Duodenal mucosa (tissue), 2 donors: ENCODE data around the gene ZBTB42.
"Not testable (repeated sequence)": the region's sequence is repeated elsewhere in the genome, so short reads cannot be mapped to it uniquely, and the experiment has no call there.

Source experiments
- H3K27ac ChIP-seq: one replicate; pipeline ENCODE4 v1.7.0; 2013; ENCODE audit warnings: low read depth, low read length
- H3K27me3 ChIP-seq, 2 donors: one replicate each; pipeline ENCODE4 v1.7.0; 2013; ENCODE audit warnings: low read length in 2 of 2, control low read depth in 1 of 2; ENCODE audit not compliant: insufficient read depth in 2 of 2, control insufficient read depth in 1 of 2
- H3K36me3 ChIP-seq, 2 donors: one replicate each; pipeline ENCODE4 v1.7.0; 2013; ENCODE audit warnings: low read length in 2 of 2, control low read depth in 1 of 2; ENCODE audit not compliant: insufficient read depth in 2 of 2, control insufficient read depth in 1 of 2
- H3K4me1 ChIP-seq, 2 donors: one replicate each; pipeline ENCODE4 v1.7.0; 2013; ENCODE audit warnings: low read length in 2 of 2, control low read depth in 1 of 2; ENCODE audit not compliant: insufficient read depth in 2 of 2, control insufficient read depth in 1 of 2
- H3K4me3 ChIP-seq, 2 donors: one replicate each; pipeline ENCODE4 v1.7.0; 2013; ENCODE audit warnings: low read length in 2 of 2, low read depth in 1 of 2
- H3K9ac ChIP-seq, 2 donors: one replicate each; pipeline ENCODE4 v1.7.0; 2013; ENCODE audit warnings: low read length in 2 of 2, low read depth in 1 of 2
- H3K9me3 ChIP-seq, 2 donors: one replicate each; pipeline ENCODE4 v1.7.0; 2013; ENCODE audit warnings: low read length in 2 of 2, control low read depth in 1 of 2; ENCODE audit not compliant: control insufficient read depth in 1 of 2

ZBTB42 gene

GRCh38 chr14:104822821-104823615, 22.1 kb downstream of the ZBTB42 start:
- H3K36me3 ChIP-seq: no peaks in the 10 kb centered on the region
- H3K4me1 ChIP-seq: peaks cover 8 to 25% of the 10 kb centered on the region in 2 donors
- no peak overlapping the region for H3K9ac ChIP-seq
- H3K27me3 ChIP-seq: peaks cover 5 to 6% of the 10 kb centered on the region in 2 donors
- H3K27ac ChIP-seq: no peak overlapping the region
- H3K4me3 ChIP-seq: no peak overlapping the region
- H3K9me3 ChIP-seq: no peaks in the 10 kb centered on the region

- no peaks in the 10 kb centered on the region for H3K9me3 ChIP-seq
- peaks cover 5 to 6% of the 10 kb centered on the region in 2 donors for H3K27me3 ChIP-seq
- H3K4me3 ChIP-seq: no peak overlapping the region
- no peak overlapping the region for H3K9ac ChIP-seq
- no peak overlapping the region for H3K27ac ChIP-seq
- peaks cover 8 to 25% of the 10 kb centered on the region in 2 donors for H3K4me1 ChIP-seq
- H3K36me3 ChIP-seq: no peaks in the 10 kb centered on the region
Measured at GRCh38 chr14:104824353-104824997, 23.6 kb downstream of the ZBTB42 start.

- H3K27ac ChIP-seq: no peak overlapping the region
Measured at GRCh38 chr14:104826189-104826860, 25.4 kb downstream of the ZBTB42 start.

GRCh38 chr14:104826861-104827176, 25.9 kb downstream of the ZBTB42 start:
- H3K27ac ChIP-seq: no peak overlapping the region
- peak overlapping the region; percentile 54 to 64 for H3K9ac ChIP-seq
- peaks cover 8 to 19% of the 10 kb centered on the region in 2 donors for H3K4me1 ChIP-seq

More at GRCh38 chr14:104826189-104826860, 25.4 kb downstream of the ZBTB42 start:
- H3K9me3 ChIP-seq: no peaks in the 10 kb centered on the region
- no peaks in the 10 kb centered on the region for H3K36me3 ChIP-seq
- peaks cover 5 to 6% of the 10 kb centered on the region in 2 donors for H3K27me3 ChIP-seq
- no peak overlapping the region for H3K9ac ChIP-seq
- peaks cover 8 to 21% of the 10 kb centered on the region in 2 donors for H3K4me1 ChIP-seq
- peak overlapping the region; percentile 69 to 73 for H3K4me3 ChIP-seq

GRCh38 chr14:104827177-104828055, 26.5 kb downstream of the ZBTB42 start:
- Histone ChIP-seq H3K36me3 (no peaks in the 10 kb centered on the region), H3K4me3 (peak overlapping the region; percentile 69 to 73), H3K27me3 (peaks cover 5 to 6% of the 10 kb centered on the region in 2 donors), H3K9me3 (no peaks in the 10 kb centered on the region), H3K4me1 (peaks cover 8 to 19% of the 10 kb centered on the region in 2 donors), H3K27ac (no peak overlapping the region), H3K9ac (peak overlapping the region; percentile 54 to 64)

More at GRCh38 chr14:104826861-104827176, 25.9 kb downstream of the ZBTB42 start:
- Histone ChIP-seq H3K36me3 (no peaks in the 10 kb centered on the region), H3K4me3 (peak overlapping the region; percentile 69 to 73), H3K9me3 (no peaks in the 10 kb centered on the region), H3K27me3 (peaks cover 5 to 6% of the 10 kb centered on the region in 2 donors)

GRCh38 chr14:104830781-104831180, 29.9 kb downstream of the ZBTB42 start:
- H3K4me3 ChIP-seq: no peak overlapping the region
- peaks cover 8 to 16% of the 10 kb centered on the region in 2 donors for H3K4me1 ChIP-seq
- H3K9ac ChIP-seq: no peak overlapping the region
- no peaks in the 10 kb centered on the region for H3K27me3 ChIP-seq
- H3K27ac ChIP-seq: no peak overlapping the region
- H3K36me3 ChIP-seq: no peaks in the 10 kb centered on the region
- no peaks in the 10 kb centered on the region for H3K9me3 ChIP-seq

- H3K9me3 ChIP-seq, H3K4me1 ChIP-seq, H3K27me3 ChIP-seq, H3K36me3 ChIP-seq, H3K9ac ChIP-seq, H3K4me3 ChIP-seq, H3K27ac ChIP-seq: not testable (repeated sequence)
Measured at GRCh38 chr14:104836171-104836935, 35.5 kb downstream of the ZBTB42 start.

- H3K27ac ChIP-seq: no peak overlapping the region
- H3K9me3 ChIP-seq: no peaks in the 10 kb centered on the region
- no peaks in the 10 kb centered on the region for H3K36me3 ChIP-seq
- H3K27me3 ChIP-seq: peaks cover 42 to 46% of the 10 kb centered on the region in 2 donors
- no peak overlapping the region for H3K9ac ChIP-seq
- no peak overlapping the region for H3K4me3 ChIP-seq
- H3K4me1 ChIP-seq: peaks cover 11 to 12% of the 10 kb centered on the region in 2 donors
Measured at GRCh38 chr14:104841730-104842129, 40.8 kb downstream of the ZBTB42 start.

- peaks cover 11 to 12% of the 10 kb centered on the region in 2 donors for H3K4me1 ChIP-seq
- H3K4me3 ChIP-seq: no peak overlapping the region
- peaks cover 42 to 46% of the 10 kb centered on the region in 2 donors for H3K27me3 ChIP-seq
- H3K36me3 ChIP-seq: no peaks in the 10 kb centered on the region
- no peak overlapping the region for H3K27ac ChIP-seq
- H3K9ac ChIP-seq: no peak overlapping the region
- no peaks in the 10 kb centered on the region for H3K9me3 ChIP-seq
Measured at GRCh38 chr14:104843006-104843405, 42.1 kb downstream of the ZBTB42 start.
